Neural cell (in vitro differentiated cells): ENCODE results near the gene FZR1. TPM values are rescaled to one million over a fixed set of nuclear protein-coding genes. Genes with fewer than 3 reads are reported as not detected.

Experiments used
- H2AFZ ChIP-seq: fragments of 200-600, 300-800 bp; sonication (generic), shearing (Covaris generic); 2 replicates; pipeline ENCODE4 v1.6.0; 2014; ENCODE audit warnings: low read depth, mild to moderate bottlenecking, antibody characterized with exemption, low read length, moderate library complexity
- H3F3A ChIP-seq: fragments of 200-600 bp; shearing (Covaris generic); 2 replicates; pipeline ENCODE4 v1.6.1; 2016; ENCODE audit warnings: mild to moderate bottlenecking, moderate library complexity, mixed read lengths, antibody characterized with exemption, low read length; ENCODE audit not compliant: insufficient read depth, poor library complexity, severe bottlenecking
- H3K27ac ChIP-seq: fragments of 200-600, 300-800 bp; sonication (generic), shearing (Covaris generic); 2 replicates; pipeline ENCODE4 v1.5.1; 2014; ENCODE audit warnings: mild to moderate bottlenecking, low read length, moderate library complexity
- H3K27me3 ChIP-seq: fragments of 300-800, 200-600 bp; sonication (generic), shearing (Covaris generic); 2 replicates; pipeline ENCODE4 v1.6.0; 2014; ENCODE audit warnings: mild to moderate bottlenecking, low read depth, low read length, moderate library complexity; ENCODE audit not compliant: insufficient read depth
- H3K36me3 ChIP-seq: fragments of 300-800, 200-600 bp; sonication (generic), shearing (Covaris generic); 2 replicates; pipeline ENCODE4 v1.5.1; 2014; ENCODE audit warnings: mild to moderate bottlenecking, antibody characterized with exemption, low read length, moderate library complexity; ENCODE audit not compliant: insufficient read depth
- H3K4me2 ChIP-seq: fragments of 300-800, 200-600 bp; sonication (generic), shearing (Covaris generic); 2 replicates; pipeline ENCODE4 v1.6.0; 2014; ENCODE audit warnings: mild to moderate bottlenecking, low read length
- H3K4me3 ChIP-seq: fragments of 300-800, 200-600 bp; sonication (generic), shearing (Covaris generic); 2 replicates; pipeline ENCODE4 v1.5.1; 2014; ENCODE audit warnings: mild to moderate bottlenecking, low read length, moderate library complexity
- H3K79me2 ChIP-seq: fragments of 200-600 bp; shearing (Covaris generic); replicated peaks from 2 replicates; pipeline ENCODE4 v1.6.0; 2014; ENCODE audit warnings: mild to moderate bottlenecking, low read length, moderate library complexity; ENCODE audit not compliant: insufficient read depth
- H3K9ac ChIP-seq: fragments of 300-800, 200-600 bp; sonication (generic), shearing (Covaris generic); 2 replicates; pipeline ENCODE4 v1.6.1; 2016; ENCODE audit warnings: mild to moderate bottlenecking, low read length, mixed read lengths
- H3K9me2 ChIP-seq: fragments of 200-600 bp; shearing (Covaris generic); 2 replicates; pipeline ENCODE4 v1.6.1; 2016; ENCODE audit warnings: mild to moderate bottlenecking, low read length, mixed read lengths; ENCODE audit not compliant: insufficient read depth
- H3K9me3 ChIP-seq: fragments of 200-600, 300-800 bp; sonication (generic), shearing (Covaris generic); 2 replicates; pipeline ENCODE4 v1.6.1; 2016; ENCODE audit warnings: mild to moderate bottlenecking, mixed run types, low read length, moderate library complexity, mixed read lengths
- H4K20me1 ChIP-seq: fragments of 200-600 bp; shearing (Covaris generic); 2 replicates; pipeline ENCODE4 v1.6.1; 2016; ENCODE audit warnings: mild to moderate bottlenecking, mixed run types; ENCODE audit not compliant: insufficient read depth
- EP300 ChIP-seq: fragments of 450-650 bp; conservative IDR thresholded peaks from 2 replicates; pipeline ENCODE4 v1.6.1; 2014; ENCODE audit warnings: antibody characterized with exemption, mild to moderate bottlenecking, moderate library complexity; ENCODE audit not compliant: poor library complexity, severe bottlenecking
- EZH2 ChIP-seq: fragments of 200-600, 300-800 bp; shearing (Covaris generic), sonication (generic); IDR thresholded peaks from 2 replicates; pipeline ENCODE4 v1.6.1; 2014; ENCODE audit warnings: antibody characterized with exemption, low read length, borderline replicate concordance, mild to moderate bottlenecking; ENCODE audit not compliant: insufficient read depth, poor library complexity, severe bottlenecking
- MXI1 ChIP-seq: fragments of 450-650 bp; conservative IDR thresholded peaks from 2 replicates; pipeline ENCODE4 v1.6.1; 2014; ENCODE audit warnings: antibody characterized with exemption, mild to moderate bottlenecking; ENCODE audit not compliant: poor library complexity, severe bottlenecking
- POLR2AphosphoS5 ChIP-seq: IDR thresholded peaks from 2 replicates; pipeline ENCODE4 v1.6.1; 2012
- RAD21 ChIP-seq: fragments of 450-650 bp; conservative IDR thresholded peaks from 2 replicates; pipeline ENCODE4 v1.6.1; 2014; ENCODE audit warnings: antibody characterized with exemption, mild to moderate bottlenecking, moderate library complexity
- SMC3 ChIP-seq: fragments of 450-650 bp; conservative IDR thresholded peaks from 2 replicates; pipeline ENCODE4 v1.6.1; 2014; ENCODE audit warnings: antibody characterized with exemption, mild to moderate bottlenecking, moderate library complexity; ENCODE audit not compliant: poor library complexity
- TAF1 ChIP-seq: IDR thresholded peaks from 2 replicates; pipeline ENCODE4 v1.6.1; 2012; ENCODE audit warnings: low read depth
- polyA plus RNA-seq: library from polyadenylated mRNA; depleted of rRNA; stranded (reverse); fragments of >200 nt; gene quantifications from 2 replicates; pipeline ENCODE4 v1.2.3, GENCODE V29; 2014
- TF ChIP-seq, protein P1 (sequence below): fragments of 450-650 bp; IDR thresholded peaks from 2 replicates; pipeline ENCODE4 v1.5.1; 2014; ENCODE audit warnings: antibody characterized with exemption, mild to moderate bottlenecking, moderate library complexity; ENCODE audit not compliant: poor library complexity, severe bottlenecking
- TF ChIP-seq, protein P2 (sequence below): IDR thresholded peaks from 2 replicates; pipeline ENCODE4 v1.6.1; 2012; ENCODE audit warnings: borderline replicate concordance

Gene FZR1
- polyA plus RNA-seq, 1 donor from 2014 or later = 55.7 TPM

DNA sequence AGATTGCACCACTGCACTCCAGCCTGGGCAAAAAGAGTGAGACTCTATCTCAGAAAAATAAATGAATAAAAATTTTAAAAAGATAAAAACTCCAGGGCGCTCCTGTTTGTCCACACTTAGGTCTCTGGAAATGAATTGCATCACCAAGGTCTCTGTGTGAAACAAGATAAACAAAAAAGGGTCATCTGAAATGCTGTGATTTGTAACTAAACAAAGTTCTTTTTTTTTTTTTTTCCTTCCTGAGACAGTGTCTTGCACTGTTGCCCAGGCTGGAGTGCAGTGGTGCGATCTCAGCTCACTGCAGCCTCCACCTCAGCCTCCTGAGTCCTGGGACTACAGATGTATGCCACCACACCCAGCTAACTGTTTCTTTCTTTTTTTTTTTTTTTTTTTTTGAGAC, 11.5 kb downstream of the FZR1 start:
- H3K9ac ChIP-seq = no peak overlapping the region
- H3F3A ChIP-seq = no peaks in the 10 kb centered on the region
- no peak overlapping the region for H2AFZ ChIP-seq
- H3K36me3 ChIP-seq = no peaks in the 10 kb centered on the region
- TF ChIP-seq, protein P1, sequence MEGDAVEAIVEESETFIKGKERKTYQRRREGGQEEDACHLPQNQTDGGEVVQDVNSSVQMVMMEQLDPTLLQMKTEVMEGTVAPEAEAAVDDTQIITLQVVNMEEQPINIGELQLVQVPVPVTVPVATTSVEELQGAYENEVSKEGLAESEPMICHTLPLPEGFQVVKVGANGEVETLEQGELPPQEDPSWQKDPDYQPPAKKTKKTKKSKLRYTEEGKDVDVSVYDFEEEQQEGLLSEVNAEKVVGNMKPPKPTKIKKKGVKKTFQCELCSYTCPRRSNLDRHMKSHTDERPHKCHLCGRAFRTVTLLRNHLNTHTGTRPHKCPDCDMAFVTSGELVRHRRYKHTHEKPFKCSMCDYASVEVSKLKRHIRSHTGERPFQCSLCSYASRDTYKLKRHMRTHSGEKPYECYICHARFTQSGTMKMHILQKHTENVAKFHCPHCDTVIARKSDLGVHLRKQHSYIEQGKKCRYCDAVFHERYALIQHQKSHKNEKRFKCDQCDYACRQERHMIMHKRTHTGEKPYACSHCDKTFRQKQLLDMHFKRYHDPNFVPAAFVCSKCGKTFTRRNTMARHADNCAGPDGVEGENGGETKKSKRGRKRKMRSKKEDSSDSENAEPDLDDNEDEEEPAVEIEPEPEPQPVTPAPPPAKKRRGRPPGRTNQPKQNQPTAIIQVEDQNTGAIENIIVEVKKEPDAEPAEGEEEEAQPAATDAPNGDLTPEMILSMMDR = no peak
- TF ChIP-seq, protein P2, sequence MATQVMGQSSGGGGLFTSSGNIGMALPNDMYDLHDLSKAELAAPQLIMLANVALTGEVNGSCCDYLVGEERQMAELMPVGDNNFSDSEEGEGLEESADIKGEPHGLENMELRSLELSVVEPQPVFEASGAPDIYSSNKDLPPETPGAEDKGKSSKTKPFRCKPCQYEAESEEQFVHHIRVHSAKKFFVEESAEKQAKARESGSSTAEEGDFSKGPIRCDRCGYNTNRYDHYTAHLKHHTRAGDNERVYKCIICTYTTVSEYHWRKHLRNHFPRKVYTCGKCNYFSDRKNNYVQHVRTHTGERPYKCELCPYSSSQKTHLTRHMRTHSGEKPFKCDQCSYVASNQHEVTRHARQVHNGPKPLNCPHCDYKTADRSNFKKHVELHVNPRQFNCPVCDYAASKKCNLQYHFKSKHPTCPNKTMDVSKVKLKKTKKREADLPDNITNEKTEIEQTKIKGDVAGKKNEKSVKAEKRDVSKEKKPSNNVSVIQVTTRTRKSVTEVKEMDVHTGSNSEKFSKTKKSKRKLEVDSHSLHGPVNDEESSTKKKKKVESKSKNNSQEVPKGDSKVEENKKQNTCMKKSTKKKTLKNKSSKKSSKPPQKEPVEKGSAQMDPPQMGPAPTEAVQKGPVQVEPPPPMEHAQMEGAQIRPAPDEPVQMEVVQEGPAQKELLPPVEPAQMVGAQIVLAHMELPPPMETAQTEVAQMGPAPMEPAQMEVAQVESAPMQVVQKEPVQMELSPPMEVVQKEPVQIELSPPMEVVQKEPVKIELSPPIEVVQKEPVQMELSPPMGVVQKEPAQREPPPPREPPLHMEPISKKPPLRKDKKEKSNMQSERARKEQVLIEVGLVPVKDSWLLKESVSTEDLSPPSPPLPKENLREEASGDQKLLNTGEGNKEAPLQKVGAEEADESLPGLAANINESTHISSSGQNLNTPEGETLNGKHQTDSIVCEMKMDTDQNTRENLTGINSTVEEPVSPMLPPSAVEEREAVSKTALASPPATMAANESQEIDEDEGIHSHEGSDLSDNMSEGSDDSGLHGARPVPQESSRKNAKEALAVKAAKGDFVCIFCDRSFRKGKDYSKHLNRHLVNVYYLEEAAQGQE = no peak
- TF ChIP-seq EP300 = no peak
- TF ChIP-seq POLR2AphosphoS5 = no peak
- TF ChIP-seq SMC3 = no peak
- TF ChIP-seq TAF1 = no peak
- TF ChIP-seq EZH2 = no peak
- TF ChIP-seq RAD21 = no peak
- no peak for TF ChIP-seq MXI1
- H3K27ac ChIP-seq = no peak overlapping the region
- no peaks in the 10 kb centered on the region for H3K9me2 ChIP-seq
- no peak overlapping the region for H3K4me2 ChIP-seq
- no peak overlapping the region for H3K4me3 ChIP-seq
- H3K9me3 ChIP-seq = no peaks in the 10 kb centered on the region
- H3K27me3 ChIP-seq = no peaks in the 10 kb centered on the region
- peaks cover 13% of the 10 kb centered on the region for H4K20me1 ChIP-seq
- H3K79me2 ChIP-seq = peaks cover 37% of the 10 kb centered on the region

DNA sequence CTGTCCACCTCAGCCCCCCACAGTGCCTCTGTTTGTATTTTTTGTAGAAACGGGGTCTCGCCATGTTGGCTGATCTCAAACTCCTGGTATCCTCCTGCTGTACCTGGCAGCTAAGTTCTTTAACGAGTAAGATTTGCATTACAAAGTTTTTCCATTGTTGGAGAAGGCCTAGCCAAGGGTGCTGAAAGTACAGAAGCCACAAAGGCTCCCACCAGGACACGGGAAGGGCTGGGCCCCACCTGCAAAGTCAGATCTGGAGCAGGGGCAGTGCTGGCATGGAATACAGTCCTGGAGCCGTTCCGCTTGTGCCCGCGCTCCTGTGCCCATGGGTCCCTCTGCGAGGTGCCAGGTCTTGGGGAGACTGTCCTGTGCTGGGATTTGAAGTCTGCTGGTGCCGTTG, 12.1 kb downstream of the FZR1 start:
- H3K79me2 ChIP-seq = peaks cover 32% of the 10 kb centered on the region
- no peaks in the 10 kb centered on the region for H3K27me3 ChIP-seq
- H3K9me2 ChIP-seq = no peaks in the 10 kb centered on the region
- H3K36me3 ChIP-seq = no peaks in the 10 kb centered on the region
- no peak overlapping the region for H3K9ac ChIP-seq
- H4K20me1 ChIP-seq = peaks cover 8% of the 10 kb centered on the region
- H3K4me3 ChIP-seq = no peak overlapping the region
- H3K27ac ChIP-seq = no peak overlapping the region
- H3K4me2 ChIP-seq = no peak overlapping the region
- no peaks in the 10 kb centered on the region for H3F3A ChIP-seq
- TF ChIP-seq RAD21 = no peak
- no peak for TF ChIP-seq MXI1
- TF ChIP-seq TAF1 = no peak
- no peak for TF ChIP-seq EP300
- no peak for TF ChIP-seq SMC3
- TF ChIP-seq, protein P1 = no peak
- H3K9me3 ChIP-seq = no peaks in the 10 kb centered on the region
- H2AFZ ChIP-seq = no peak overlapping the region
